H1 (cell line): ENCODE results near the gene GDPD5. TPM values are rescaled to one million over a fixed set of nuclear protein-coding genes. Genes with fewer than 3 reads are reported as not detected.

Experiments
- CTCF ChIA-PET: fragments of 300-600 bp; sonication (Branson Sonifier 250); formaldehyde crosslinking; loops from one replicate; lab custom pipeline; 2021; ENCODE audit not compliant: partially characterized antibody; lab: Charles Lee
- POLR2A ChIA-PET: fragments of 300-600 bp; sonication (Branson Sonifier 250); formaldehyde crosslinking; loops from one replicate; lab custom pipeline; 2021; ENCODE audit warnings: inconsistent platforms; ENCODE audit not compliant: partially characterized antibody; lab: Charles Lee
- DNase-seq, 2 experiments: peaks; one replicate each; pipeline versions ENCODE4 v3.0.0 to v3.0.0-alpha.2; 2010 to 2022; ENCODE audit warnings: low spot score in 2 of 2, low read depth in 1 of 2, mixed read lengths in 1 of 2
- FAIRE-seq: peaks from 2 replicates; lab custom pipeline; 2011; peaks lifted over from hg19 to GRCh38; lab: Jason Lieb, UNC
- H2AFZ ChIP-seq: 2 replicates; pipeline ENCODE4 v1.8.1; 2012; ENCODE audit warnings: low read length, inconsistent platforms
- H2AK5ac ChIP-seq: 2 replicates; pipeline ENCODE4 v1.6.1; 2013; ENCODE audit warnings: low read depth, low read length
- H2BK120ac ChIP-seq: replicated peaks from 2 replicates; pipeline ENCODE3; 2013; ENCODE audit warnings: low read depth, low read length, inconsistent platforms
- H2BK12ac ChIP-seq: 2 replicates; pipeline ENCODE4 v1.6.1; 2013; ENCODE audit warnings: low read depth, low read length
- H2BK15ac ChIP-seq: 2 replicates; pipeline ENCODE4 v1.6.1; 2013; ENCODE audit warnings: low read length
- H2BK20ac ChIP-seq: 2 replicates; pipeline ENCODE4 v1.6.1; 2013; ENCODE audit warnings: low read length
- H2BK5ac ChIP-seq: 2 replicates; pipeline ENCODE4 v1.6.1; 2013; ENCODE audit warnings: low read depth, low read length
- H3K14ac ChIP-seq: 2 replicates; pipeline ENCODE4 v1.6.1; 2013; ENCODE audit warnings: inconsistent platforms; ENCODE audit not compliant: insufficient read length
- H3K18ac ChIP-seq: 2 replicates; pipeline ENCODE4 v1.6.1; 2013; ENCODE audit warnings: low read length; ENCODE audit errors: extremely low read depth
- H3K23ac ChIP-seq: 2 replicates; pipeline ENCODE4 v1.6.1; 2013; ENCODE audit warnings: inconsistent platforms; ENCODE audit not compliant: insufficient read length
- H3K23me2 ChIP-seq: 2 replicates; pipeline ENCODE4 v1.6.1; 2013; ENCODE audit warnings: low read depth, low read length
- H3K27ac ChIP-seq: 2 replicates; pipeline ENCODE4 v1.6.1; 2011; ENCODE audit warnings: low read depth, low read length, inconsistent platforms
- H3K27me3 ChIP-seq, 4 experiments: replicated peaks in 1 of 4; 1 replicate in 1 of 4; 2 replicates in 3 of 4; pipeline versions ENCODE4 v1.6.1 to v1.8.1; 2011 to 2013; ENCODE audit warnings: low read length in 3 of 4, mild to moderate bottlenecking in 3 of 4, inconsistent platforms in 2 of 4, mixed read lengths in 2 of 4, moderate library complexity in 1 of 4; ENCODE audit not compliant: control insufficient read depth in 3 of 4, insufficient read depth in 3 of 4; ENCODE audit errors: extremely low read depth in 1 of 4
- H3K36me3 ChIP-seq, 4 experiments: 2 replicates each; pipeline versions ENCODE4 v1.6.1 to v1.8.1; 2011 to 2013; ENCODE audit warnings: mild to moderate bottlenecking in 4 of 4, low read length in 3 of 4, moderate library complexity in 2 of 4, control low read depth in 1 of 4, inconsistent platforms in 1 of 4; ENCODE audit not compliant: insufficient read depth in 4 of 4, control insufficient read depth in 2 of 4
- H3K4ac ChIP-seq: replicated peaks from 2 replicates; pipeline ENCODE3; 2013; ENCODE audit warnings: low read length, low read depth, mixed read lengths, inconsistent platforms; ENCODE audit not compliant: insufficient read length
- H3K4me1 ChIP-seq, 4 experiments: replicated peaks in 1 of 4; 1 replicate in 1 of 4; 2 replicates in 3 of 4; pipeline versions ENCODE4 v1.6.1 to v1.8.1; 2011 to 2013; ENCODE audit warnings: low read length in 3 of 4, inconsistent platforms in 2 of 4, mixed read lengths in 1 of 4; ENCODE audit not compliant: insufficient read depth in 4 of 4, control insufficient read depth in 3 of 4
- H3K4me2 ChIP-seq, 2 experiments: 2 replicates each; pipeline versions ENCODE4 v1.6.1 to v1.8.1; 2011 to 2013; ENCODE audit warnings: low read depth in 2 of 2, low read length in 2 of 2, control low read depth in 1 of 2, inconsistent platforms in 1 of 2, mild to moderate bottlenecking in 1 of 2; ENCODE audit not compliant: insufficient read depth in 1 of 2
- H3K4me3 ChIP-seq, 4 experiments: fragments of 200-600, 300-600 bp in 1 of 4; sonication (generic), shearing (Covaris generic), sonication (Bioruptor Twin) in 1 of 4; 2 replicates each; pipeline versions ENCODE4 v1.5.1 to v1.8.1; 2011 to 2016; ENCODE audit warnings: low read length in 4 of 4, low read depth in 3 of 4, control low read depth in 2 of 4, inconsistent platforms in 2 of 4, mild to moderate bottlenecking in 2 of 4, mixed read lengths in 1 of 4, moderate library complexity in 1 of 4; ENCODE audit not compliant: insufficient read depth in 2 of 4; ENCODE audit errors: extremely low read depth in 1 of 4
- H3K56ac ChIP-seq: replicated peaks from 2 replicates; pipeline ENCODE3; 2013; ENCODE audit warnings: low read depth, mild to moderate bottlenecking, mixed read lengths, low read length, inconsistent platforms; ENCODE audit not compliant: insufficient read length
- H3K79me1 ChIP-seq: 2 replicates; pipeline ENCODE4 v1.6.1; 2013; ENCODE audit warnings: low read depth, low read length, control low read depth
- H3K79me2 ChIP-seq, 2 experiments: 2 replicates each; pipeline versions ENCODE4 v1.6.1 to v1.8.1; 2012 to 2013; ENCODE audit warnings: low read length in 2 of 2, mild to moderate bottlenecking in 2 of 2, inconsistent platforms in 1 of 2; ENCODE audit not compliant: insufficient read depth in 2 of 2, control insufficient read depth in 1 of 2
- H3K9ac ChIP-seq, 4 experiments: replicated peaks in 1 of 4; 1 replicate in 1 of 4; 2 replicates in 3 of 4; pipeline versions ENCODE4 v1.6.1 to v1.8.1; 2011 to 2013; ENCODE audit warnings: low read depth in 3 of 4, low read length in 3 of 4, control low read depth in 2 of 4, mild to moderate bottlenecking in 2 of 4, moderate library complexity in 2 of 4, inconsistent platforms in 1 of 4; ENCODE audit errors: extremely low read depth in 1 of 4
- H3K9me3 ChIP-seq, 2 experiments: 2 replicates each; pipeline versions ENCODE4 v1.6.1 to v1.8.1; 2012 to 2013; ENCODE audit warnings: mild to moderate bottlenecking in 2 of 2, moderate library complexity in 2 of 2, control low read depth in 1 of 2, inconsistent platforms in 1 of 2, low read depth in 1 of 2, low read length in 1 of 2, mixed read lengths in 1 of 2; ENCODE audit not compliant: insufficient read depth in 2 of 2
- H4K20me1 ChIP-seq, 2 experiments: replicated peaks in 1 of 2; 2 replicates each; pipeline versions ENCODE3 to v1.8.1; 2011 to 2013; ENCODE audit warnings: inconsistent platforms in 2 of 2, low read length in 2 of 2, mild to moderate bottlenecking in 1 of 2; ENCODE audit not compliant: insufficient read depth in 2 of 2, control insufficient read depth in 1 of 2
- H4K5ac ChIP-seq: 2 replicates; pipeline ENCODE4 v1.6.1; 2013; ENCODE audit warnings: low read length, low read depth, mixed read lengths, inconsistent platforms; ENCODE audit not compliant: insufficient read length
- H4K8ac ChIP-seq: 2 replicates; pipeline ENCODE4 v1.8.0; 2013; ENCODE audit warnings: mild to moderate bottlenecking, moderate library complexity, low read length, inconsistent platforms; ENCODE audit not compliant: insufficient read depth; ENCODE audit errors: extremely low read depth
- H4K91ac ChIP-seq: replicated peaks from 2 replicates; pipeline ENCODE3; 2013; ENCODE audit warnings: low read length, mixed read lengths, inconsistent platforms; ENCODE audit not compliant: insufficient read length
- POLR2A ChIP-seq, 2 experiments: IDR thresholded peaks; 1 replicate in 1 of 2; 2 replicates in 1 of 2; pipeline ENCODE4 v1.6.1; 2011; ENCODE audit warnings: low read depth in 2 of 2, low read length in 2 of 2, mild to moderate bottlenecking in 2 of 2; ENCODE audit errors: control extremely low read depth in 1 of 2
- WGBS, 2 experiments: shearing (Covaris generic) in 1 of 2; methylation state at CpG; one replicate each; pipeline versions ENCODE4 v1.1.6 to v1.1.7; 2013 to 2015; ENCODE audit warnings: low lambda C conversion rate in 2 of 2, mixed read lengths in 2 of 2, inconsistent platforms in 1 of 2, low coverage in 1 of 2, missing lambda C conversion rate in 1 of 2; ENCODE audit not compliant: insufficient replicate concordance in 2 of 2, insufficient coverage in 1 of 2, insufficient read length in 1 of 2; ENCODE audit errors: extremely low coverage in 1 of 2, missing lambda C conversion rate in 1 of 2; 5-methylcytosine and 5-hydroxymethylcytosine counted together
- polyA plus RNA-seq, 7 experiments: library from polyadenylated mRNA; depleted of rRNA in 3 of 7; stranded (reverse) in 5 of 7; unstranded in 2 of 7; fragments of >200 nt in 5 of 7; fragments of 200-250 nt in 2 of 7; gene quantifications; 1 replicate in 5 of 7; 2 replicates in 1 of 7; 4 replicates in 1 of 7; pipeline versions ENCODE4 v1.2.1 to v1.2.3, GENCODE V29; 2011 to 2013; ENCODE audit warnings: missing spikeins in 2 of 7, mixed read lengths in 2 of 7
- total RNA-seq: library from RNA; stranded (reverse); fragmentation: NEBNext Ultra II Directional; extraction: Animal tissue kit (Norgen Biotek cat#: 25700); gene quantifications from 2 replicates; pipeline ENCODE4 v1.2.1, GENCODE V29; 2021

The GDPD5 gene
- total and polyA plus RNA-seq, 2 of the 8 experiments (the other 6 are each of a cell fraction or from before 2014, with no cell fraction given), result 7.8 to 8.6 TPM

- Histone ChIP-seq H4K5ac (no peak overlapping the region), H3K23me2 (no peaks in the 10 kb centered on the region), H2AFZ (no peak overlapping the region), H4K91ac (no peak overlapping the region), H3K27ac (no peak overlapping the region), H3K18ac (no peak overlapping the region), H2BK20ac (no peak overlapping the region), H3K4ac (no peak overlapping the region), H2BK5ac (no peak overlapping the region), H2BK15ac (no peak overlapping the region), H2AK5ac (no peak overlapping the region), H3K9me3 (no peaks in the 10 kb centered on the region), H3K79me1 (no peaks in the 10 kb centered on the region; the same call in 1 of the 2 replicates), H3K79me2 (no peaks in the 10 kb centered on the region), H3K23ac (no peak overlapping the region), H3K4me2 (no peak overlapping the region), H3K36me3 (no peaks in the 10 kb centered on the region), H2BK120ac (no peak overlapping the region), H2BK12ac (no peak overlapping the region), H4K20me1 (no peaks in the 10 kb centered on the region), H3K4me3 (no peak overlapping the region), H3K14ac (no peak overlapping the region), H3K9ac (no peak overlapping the region), H3K27me3 (no peaks in the 10 kb centered on the region), H3K56ac (no peak overlapping the region), H4K8ac (no peak overlapping the region), H3K4me1 (no peaks in the 10 kb centered on the region)
- CTCF ChIA-PET, result interaction anchor here (0.6 to 2.8 kb wide), 9 partner anchors 11 to 165 kb away, joined by 3 to 16 read pairs (median 3); no protein-coding TSS in a partner anchor
- FAIRE-seq (no peak), DNase-seq (no peak)
- POLR2A ChIA-PET, result interaction anchor here (1.0 kb wide), 2 partner anchors 10 kb away, joined by 3 read pairs; no protein-coding TSS in a partner anchor
- no peak for TF ChIP-seq POLR2A (IDR thresholded peaks at IDR 0.05; ENCODE audit: control extremely low read depth in 1 of 2, low read depth in 2 of 2, low read length in 2 of 2)
- 92% methylated on average over 4 of the region's 5 CpGs; no CpG with 5 or more reads in 1 of the 2 experiments for WGBS, 2 experiments
These were observed 15.1 kb downstream of the GDPD5 start for GRCh38 chr11:75510723-75511019.
